Cardiac muscle cell (in vitro differentiated cells and primary cell): ENCODE data around the gene NUDT8. TPM values are rescaled to one million over a fixed set of nuclear protein-coding genes. Genes with fewer than 3 reads are reported as not detected.

Experiments
- DNase-seq, 2 donors: peaks; one replicate each; pipeline versions ENCODE4 v3.0.0 to v3.0.0-alpha.2; 2010 to 2017; ENCODE audit warnings: low read depth in 1 of 2, low spot score in 1 of 2
- H3K27ac ChIP-seq: fragments of 200-600 bp; sonication (generic); 2 replicates; pipeline ENCODE4 v1.5.1; 2016
- H3K27me3 ChIP-seq: fragments of 200-600 bp; sonication (generic); 2 replicates; pipeline ENCODE4 v1.6.0; 2016; ENCODE audit warnings: control low read depth
- H3K36me3 ChIP-seq: fragments of 200-600 bp; sonication (generic); 2 replicates; pipeline ENCODE4 v1.5.1; 2016; ENCODE audit warnings: control low read depth
- H3K4me1 ChIP-seq: fragments of 200-600 bp; sonication (generic); 2 replicates; pipeline ENCODE4 v1.8.1; 2017; ENCODE audit warnings: low read depth, mild to moderate bottlenecking, mixed run types
- H3K4me3 ChIP-seq: fragments of 200-600 bp; sonication (generic); 2 replicates; pipeline ENCODE4 v1.5.1; 2016; ENCODE audit warnings: mild to moderate bottlenecking
- H3K9me3 ChIP-seq: fragments of 200-600 bp; sonication (generic); 2 replicates; pipeline ENCODE4 v1.5.1; 2017; ENCODE audit warnings: low read depth, mild to moderate bottlenecking, control low read depth
- CTCF ChIP-seq: IDR thresholded peaks from 2 replicates; pipeline ENCODE4 v1.5.1; 2012; ENCODE audit warnings: low read depth, mild to moderate bottlenecking, low read length
- polyA plus RNA-seq: library from polyadenylated mRNA; unstranded; fragments of >200 nt; fragmentation: Nextera tagmentation; extraction: Ambion mirVana; gene quantifications from 2 replicates; pipeline ENCODE4 v1.2.1, GENCODE V29; 2016
- total RNA-seq: library from RNA; depleted of rRNA; stranded (reverse); fragments of >200 nt; gene quantifications from 2 replicates; pipeline ENCODE4 v1.2.3, GENCODE V29; 2016

The NUDT8 gene
- total and polyA plus RNA-seq, 2 experiments from 2014 or later = 6.9 to 17.3 TPM

- no peaks in the 10 kb centered on the region for H3K4me1 ChIP-seq
- H3K27ac ChIP-seq = no peak overlapping the region
- H3K4me3 ChIP-seq = no peak overlapping the region
- no peaks in the 10 kb centered on the region for H3K27me3 ChIP-seq
- TF ChIP-seq CTCF = no peak
- no peak for DNase-seq
- H3K9me3 ChIP-seq = no peaks in the 10 kb centered on the region
- no peaks in the 10 kb centered on the region for H3K36me3 ChIP-seq
Measured at GRCh38 chr11:67648796-67649613, 19.3 kb upstream of the NUDT8 start.

- peak in 1 of 2 donors; percentile 57 for DNase-seq
- Histone ChIP-seq H3K9me3 (no peaks in the 10 kb centered on the region), H3K27me3 (no peaks in the 10 kb centered on the region), H3K36me3 (no peaks in the 10 kb centered on the region), H3K4me1 (no peaks in the 10 kb centered on the region), H3K27ac (no peak overlapping the region), H3K4me3 (no peak overlapping the region)
- TF ChIP-seq CTCF = peak; percentile 14
Measured at GRCh38 chr11:67648140-67648795, 18.5 kb upstream of the NUDT8 start.

GRCh38 chr11:67647471-67647870 is 17.7 kb upstream of the NUDT8 start:
- DNase-seq = no peak
- TF ChIP-seq CTCF = no peak
- Histone ChIP-seq H3K36me3 (no peaks in the 10 kb centered on the region), H3K4me1 (no peaks in the 10 kb centered on the region), H3K4me3 (no peak overlapping the region), H3K27me3 (no peaks in the 10 kb centered on the region), H3K9me3 (no peaks in the 10 kb centered on the region), H3K27ac (no peak overlapping the region)

- Histone ChIP-seq H3K9me3 (no peaks in the 10 kb centered on the region), H3K27me3 (no peaks in the 10 kb centered on the region), H3K27ac (no peak overlapping the region), H3K36me3 (no peaks in the 10 kb centered on the region), H3K4me3 (no peak overlapping the region), H3K4me1 (no peaks in the 10 kb centered on the region)
- no peak for TF ChIP-seq CTCF
- DNase-seq = no peak
Measured at GRCh38 chr11:67646535-67647336, 17.0 kb upstream of the NUDT8 start.
